GM12801 (cell line): ENCODE results near the gene MRPL34.

ENCODE experiments used
- CTCF ChIP-seq: IDR thresholded peaks from one replicate; pipeline ENCODE4 v1.5.1; 2011; ENCODE audit warnings: control low read depth; ENCODE audit not compliant: insufficient read length; ENCODE audit errors: extremely low read depth

Gene MRPL34

GRCh38 chr19:17333611-17334413, 28.1 kb downstream of the MRPL34 start:
- no peak for TF ChIP-seq CTCF

- no peak for TF ChIP-seq CTCF
Observed at GRCh38 chr19:17334414-17335409, 29.0 kb downstream of the MRPL34 start, which contains the start of gene ANO8. ANO8 (minus strand) TSS chr19:17334855; CDS start chr19:17334670, 185 bp downstream.

GRCh38 chr19:17335575-17335974, 29.9 kb downstream of the MRPL34 start:
- TF ChIP-seq CTCF, result no peak

- no peak for TF ChIP-seq CTCF
Observed at GRCh38 chr19:17336872-17337674, 31.4 kb downstream of the MRPL34 start, which contains the start of gene GTPBP3. GTPBP3 (plus strand) TSS chr19:17337553; CDS start chr19:17337612, 59 bp downstream.

- TF ChIP-seq CTCF, result no peak
Observed at GRCh38 chr19:17337675-17338432, 32.2 kb downstream of the MRPL34 start.

- TF ChIP-seq CTCF, result no peak
Observed at GRCh38 chr19:17338433-17339078, 32.9 kb downstream of the MRPL34 start.
